Endometrial microvascular endothelial cells (primary cell): ENCODE measurements around the gene MEFV. TPM values are rescaled to one million over a fixed set of nuclear protein-coding genes. Genes with fewer than 3 reads are reported as not detected.
"Not testable (repeated sequence)": the region's sequence is repeated elsewhere in the genome, so short reads cannot be mapped to it uniquely, and the experiment has no call there.

Experiments
- in situ Hi-C: cut with HindIII; loops from 2 replicates; pipeline ENCODE4 v1.10.0; 2017; ENCODE audit warnings: low sequenced_read_pairs, low pct_unique_long_range_greater_than_20kb; ENCODE audit errors: inconsistent ontology term
- total RNA-seq: library from RNA; depleted of rRNA; stranded (reverse); fragments of >200 nt; gene quantifications from one replicate; pipeline ENCODE4 v1.2.3, GENCODE V29; 2015; ENCODE audit errors: inconsistent ontology term

The MEFV gene
- total RNA-seq, 1 donor from 2014 or later, result not detected

DNA sequence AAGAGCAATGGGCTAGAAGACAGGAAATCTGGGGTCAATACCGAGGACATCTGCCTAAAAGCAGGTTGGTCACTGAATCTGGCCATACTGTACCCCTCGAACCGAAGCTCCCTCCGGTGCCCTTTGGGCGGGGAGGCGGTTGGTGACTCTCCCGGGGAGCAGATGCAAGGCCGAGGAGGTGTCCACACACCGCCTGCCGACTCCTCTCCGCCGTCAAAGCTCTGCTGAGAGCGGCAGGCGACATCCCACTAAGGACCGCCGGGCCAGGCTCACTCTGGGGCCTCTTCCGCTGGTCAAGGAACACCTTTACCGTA, 21.9 kb downstream of the MEFV start:
- in situ Hi-C loops, result no loop called here

DNA sequence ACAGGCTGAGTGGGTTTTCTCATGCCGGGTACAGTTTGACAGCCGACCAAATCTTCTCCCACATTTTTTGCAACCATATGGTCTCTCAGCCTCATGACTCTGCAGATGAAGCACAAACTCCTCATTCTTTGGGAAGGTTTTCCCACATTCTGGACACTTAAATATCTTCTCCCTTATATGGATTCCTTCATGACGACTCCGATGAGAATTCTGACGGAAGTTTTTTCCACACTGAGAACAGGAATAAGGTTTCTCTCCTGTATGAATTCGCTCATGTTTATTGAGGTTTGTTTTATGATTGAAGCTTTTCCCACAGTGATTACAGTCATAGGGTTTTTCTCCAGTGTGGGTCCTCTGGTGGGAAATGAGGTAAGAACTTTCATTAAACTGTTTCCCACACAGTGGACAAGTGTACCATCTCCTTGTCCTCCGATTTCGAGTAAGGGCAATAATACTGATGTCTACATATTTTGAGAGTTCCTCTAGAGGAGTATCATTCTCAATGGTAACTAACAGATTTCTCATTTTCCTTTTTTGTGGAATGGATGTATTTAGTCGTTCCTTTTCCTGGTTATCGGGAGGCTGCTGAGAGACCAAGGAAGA, 32.4 kb downstream of the MEFV start:
- in situ Hi-C loops, result no loop called here

DNA sequence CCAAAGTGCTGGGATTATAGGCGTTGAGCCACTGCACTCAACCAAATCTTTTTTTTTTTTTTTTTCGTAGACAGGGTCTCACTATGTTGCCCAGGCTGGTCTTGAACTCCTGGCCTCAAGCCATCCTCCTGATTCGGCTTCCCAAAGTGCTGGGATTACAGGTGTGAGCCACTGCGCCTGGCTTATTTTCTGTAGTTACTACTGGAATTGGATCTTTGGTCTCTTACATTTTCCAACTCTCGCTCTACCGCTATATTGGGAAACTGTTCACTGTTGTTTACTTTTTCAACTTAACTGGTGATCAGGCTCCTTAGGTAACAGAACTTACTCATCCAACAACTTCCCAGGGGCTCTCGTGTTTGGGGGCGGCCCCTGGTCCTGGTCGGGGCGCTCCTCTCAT, 35.6 kb downstream of the MEFV start:
- in situ Hi-C loops, result no loop called here

DNA sequence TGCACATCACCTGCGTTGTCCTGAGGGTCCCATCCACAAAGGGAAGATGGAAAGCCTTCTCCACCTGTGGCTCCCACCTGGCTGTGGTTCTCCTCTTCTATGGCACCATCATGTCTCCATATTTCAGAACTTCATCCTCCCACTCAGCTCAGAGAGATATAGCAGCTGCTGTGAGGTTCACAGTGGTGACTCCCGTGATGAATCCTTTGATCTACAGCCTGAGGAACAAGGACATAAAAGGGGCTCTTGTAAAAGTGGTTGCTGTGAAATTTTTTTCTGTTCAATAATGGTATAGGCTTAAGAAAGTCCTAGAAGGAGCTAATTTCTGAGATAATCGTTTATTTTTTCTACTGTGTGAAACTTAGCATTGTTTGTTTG, 40.2 kb downstream of the MEFV start:
- in situ Hi-C loops, result no loop called here

DNA sequence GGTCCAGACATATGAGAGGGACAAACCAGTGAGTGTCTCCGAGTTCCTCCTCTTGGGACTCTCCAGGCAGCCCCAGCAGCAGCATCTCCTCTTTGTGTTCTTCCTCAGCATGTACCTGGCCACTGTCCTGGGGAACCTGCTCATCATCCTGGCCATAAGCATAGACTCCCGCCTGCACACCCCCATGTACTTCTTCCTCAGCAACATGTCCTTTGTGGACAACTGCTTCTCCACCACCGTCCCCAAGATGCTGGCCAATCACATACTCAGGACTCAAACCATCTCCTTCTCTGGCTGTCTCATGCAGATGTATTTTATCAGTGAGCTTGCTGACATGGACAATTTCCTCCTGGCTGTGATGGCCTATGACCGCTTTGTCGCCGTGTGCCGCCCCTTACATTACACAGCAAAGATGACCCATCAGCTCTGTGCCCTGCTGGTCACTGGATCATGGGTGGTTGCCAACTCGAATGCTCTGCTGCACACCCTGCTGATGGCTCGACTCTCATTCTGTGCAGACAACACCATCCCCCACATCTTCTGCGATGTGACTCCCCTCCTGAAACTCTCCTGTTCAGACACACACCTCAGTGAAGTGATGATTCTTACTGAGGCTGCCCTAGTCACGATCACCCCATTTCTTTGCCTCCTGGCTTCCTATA, 40.7 kb downstream of the MEFV start:
- in situ Hi-C loops, result no loop called here

DNA sequence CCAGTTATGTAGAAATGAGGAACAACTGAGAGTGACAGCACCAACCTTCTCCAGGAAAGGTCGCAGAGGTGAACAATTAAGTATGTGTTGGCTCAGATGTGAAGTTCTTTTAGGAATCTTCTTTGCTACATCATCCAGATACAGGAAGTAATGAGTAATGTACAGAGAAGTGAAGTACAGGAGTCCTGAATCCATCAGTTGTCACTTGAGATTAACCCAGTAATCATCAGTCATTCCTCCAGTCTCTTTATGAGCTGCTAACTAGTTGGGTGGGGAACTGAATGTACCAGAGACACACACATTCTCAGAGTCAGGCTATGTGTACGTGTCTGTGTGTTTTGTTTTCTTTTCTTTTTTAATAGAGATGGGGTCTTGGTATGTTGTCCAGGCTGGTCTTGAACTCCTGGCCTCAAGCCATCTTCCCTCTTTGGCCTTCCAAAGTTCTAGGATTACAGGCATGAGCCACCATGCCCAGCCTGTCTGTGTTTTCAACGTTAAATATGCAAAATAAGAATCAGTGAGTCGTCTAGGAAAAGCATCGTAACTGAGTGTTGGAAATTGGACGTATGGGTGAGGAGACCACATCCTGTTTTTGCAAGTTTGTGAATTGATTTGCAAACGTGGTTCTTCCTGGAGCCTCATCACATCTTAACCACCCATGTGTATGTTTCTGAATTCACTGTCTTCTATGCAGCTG, 41.4 kb downstream of the MEFV start:
- in situ Hi-C loops, result no loop called here

DNA sequence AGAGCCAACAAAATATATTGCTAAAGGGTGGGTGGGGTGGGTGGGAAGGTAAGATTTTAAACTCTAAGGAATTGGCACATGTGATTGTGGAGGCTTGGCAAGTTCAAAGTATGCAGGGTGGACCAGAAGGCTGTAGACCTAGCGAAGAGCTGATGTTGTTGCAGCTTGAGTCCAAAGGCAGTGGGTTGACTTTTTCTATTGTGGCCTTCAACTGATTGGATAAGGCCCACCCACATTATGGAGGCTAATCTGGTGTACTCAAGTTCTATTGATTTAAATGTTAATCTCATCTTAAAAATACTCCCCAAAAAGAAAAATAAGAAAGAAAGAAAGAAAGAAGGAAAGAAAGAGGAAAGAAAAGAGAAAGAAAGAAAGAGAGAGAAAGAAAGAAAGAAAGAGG, 43.9 kb downstream of the MEFV start:
- in situ Hi-C loops, result no loop called here

DNA sequence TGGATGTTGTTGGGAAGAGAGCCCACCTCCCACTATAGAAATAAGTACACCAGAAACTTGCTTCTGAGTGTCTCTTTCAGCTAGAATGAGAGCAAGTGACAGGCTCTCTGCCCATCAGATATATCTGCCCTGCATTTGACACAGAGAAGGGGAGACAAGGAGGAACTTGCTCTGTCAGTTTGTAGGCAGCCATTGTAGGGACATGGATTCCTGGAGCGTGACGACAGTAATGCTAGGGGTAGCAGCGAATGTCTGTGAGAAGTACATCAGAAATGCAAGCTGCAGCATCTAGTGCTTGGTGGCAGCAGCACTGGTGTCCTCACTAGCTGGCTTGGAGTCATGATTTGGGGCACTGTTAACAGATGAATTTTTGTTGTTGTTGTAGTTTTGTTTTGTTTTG, 44.4 kb downstream of the MEFV start:
- in situ Hi-C loops, result no loop called here

DNA sequence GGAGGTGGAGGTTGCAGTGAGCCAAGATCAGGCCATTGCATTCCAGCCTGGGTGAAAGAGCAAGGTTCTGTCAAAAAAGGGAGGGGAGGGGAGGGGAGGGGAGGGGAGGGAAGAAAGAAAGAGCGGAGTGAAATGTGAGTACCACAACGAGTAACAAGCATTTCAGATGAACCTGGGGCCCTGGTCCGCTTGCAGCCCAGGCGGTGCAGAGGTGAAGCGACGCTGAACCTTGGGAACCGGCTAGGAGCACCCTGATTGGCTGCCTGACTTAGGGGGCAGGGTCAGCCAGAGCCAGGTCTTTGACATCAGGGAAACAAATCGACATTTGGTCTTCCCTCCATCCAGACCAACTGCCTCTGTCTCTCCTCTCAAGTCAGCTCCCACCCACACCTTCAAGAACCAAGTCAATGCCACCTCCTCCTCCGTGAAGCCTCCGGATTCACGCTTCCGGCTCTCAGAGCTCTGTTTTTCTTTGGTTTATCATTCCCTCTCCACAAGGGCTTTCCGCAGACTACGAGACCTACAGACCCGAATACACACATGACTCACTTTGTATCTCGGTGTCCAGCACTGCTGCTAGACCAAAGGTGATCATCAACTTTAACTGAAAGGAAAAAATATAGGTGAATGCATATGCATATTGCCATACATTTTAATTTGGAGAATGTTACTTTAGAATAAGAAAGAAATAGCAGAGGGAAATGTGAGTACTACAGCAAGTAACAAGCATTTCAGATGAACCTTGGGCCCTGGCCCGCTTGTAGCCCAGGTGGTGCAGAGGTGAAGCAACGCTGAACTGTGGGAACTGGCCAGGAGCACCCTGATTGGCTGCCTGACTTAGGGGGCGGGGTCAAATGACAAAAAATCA, 49.1 kb downstream of the MEFV start:
- in situ Hi-C loops, result no loop called here

DNA sequence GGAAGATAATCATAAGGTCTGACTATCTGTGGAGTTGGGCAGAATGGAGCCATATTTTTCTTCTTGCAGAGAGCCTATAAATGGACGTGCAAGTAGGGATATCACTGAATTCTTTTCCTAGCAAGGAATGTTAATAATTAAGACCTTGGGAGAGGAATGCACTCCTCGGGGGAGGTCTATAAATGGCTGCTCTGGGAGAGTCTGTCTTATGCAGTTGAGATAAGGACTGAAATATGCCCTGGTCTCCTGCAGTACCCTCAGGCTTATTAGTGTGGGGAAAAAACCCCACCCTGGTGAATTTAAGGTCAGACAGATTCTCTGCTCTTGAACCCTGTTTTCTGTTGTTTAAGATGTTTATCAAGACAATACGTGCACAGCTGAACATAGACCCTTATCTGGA, 50.5 kb downstream of the MEFV start:
- in situ Hi-C loops, result not testable (repeated sequence)

DNA sequence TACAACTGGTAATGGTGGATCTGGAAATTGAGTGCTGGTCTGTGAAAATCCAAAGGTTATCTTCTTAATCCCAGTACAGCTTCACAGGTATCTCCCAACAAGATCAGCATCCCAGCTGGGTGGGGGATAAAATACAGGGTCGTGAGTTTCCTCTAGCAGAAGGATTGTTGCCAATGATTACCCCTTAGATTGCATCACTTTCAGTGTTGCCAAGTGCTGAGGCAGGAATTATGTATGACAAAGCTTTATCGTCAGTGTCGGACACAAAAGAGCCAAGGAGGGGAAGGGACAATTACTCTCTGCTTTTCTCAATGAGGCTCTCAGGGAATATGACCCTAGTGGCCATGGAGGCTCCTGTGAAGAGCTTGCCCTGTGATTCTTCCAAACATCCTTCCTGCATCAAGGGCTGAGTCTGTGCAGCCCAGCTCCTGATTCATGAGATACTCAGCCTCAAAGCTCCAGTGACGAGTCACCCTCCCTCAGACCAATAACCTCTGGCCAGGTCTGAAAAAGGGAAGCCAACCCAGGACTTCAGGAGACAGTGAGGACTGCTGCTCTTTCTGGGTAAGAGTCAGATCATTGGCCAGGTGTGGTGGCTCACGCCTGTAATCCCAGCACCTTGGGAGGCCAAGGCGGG, 53.4 kb downstream of the MEFV start:
- in situ Hi-C loops, result no loop called here

DNA sequence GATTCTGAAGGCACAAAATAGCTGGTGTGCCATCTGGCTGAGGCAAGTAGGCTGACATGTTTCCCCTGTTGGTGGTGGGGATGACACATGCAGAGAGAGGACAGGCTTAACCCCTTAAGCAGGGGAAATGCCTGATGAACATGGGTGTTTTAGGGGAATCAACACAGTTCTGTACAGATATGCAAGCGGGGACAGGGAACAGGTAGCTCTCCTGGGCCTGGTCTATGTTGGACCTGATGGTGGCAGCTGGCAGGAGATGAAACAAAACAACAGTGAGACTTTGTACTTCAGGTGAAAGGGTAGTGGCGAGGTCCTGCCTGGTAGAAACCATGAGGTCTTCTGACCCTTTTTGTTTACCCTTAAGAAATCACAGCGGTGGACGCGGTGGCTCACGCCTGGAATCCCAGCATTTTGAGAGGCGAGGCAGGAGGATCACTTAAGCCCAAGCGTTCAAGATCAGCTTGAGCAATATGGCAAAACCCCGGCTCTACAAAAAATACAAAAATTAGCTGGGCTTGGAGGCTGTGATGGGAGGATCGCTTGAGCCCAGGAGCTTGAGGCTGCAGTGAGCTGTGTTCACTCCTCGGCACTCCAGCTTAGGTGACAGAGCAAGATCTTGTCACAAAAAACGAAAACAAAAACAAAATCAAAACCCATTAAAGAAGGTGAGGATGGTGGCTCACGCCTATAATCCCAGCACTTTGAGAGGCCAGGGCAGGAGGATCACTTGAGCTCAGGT, 57.9 kb downstream of the MEFV start:
- in situ Hi-C loops, result no loop called here

DNA sequence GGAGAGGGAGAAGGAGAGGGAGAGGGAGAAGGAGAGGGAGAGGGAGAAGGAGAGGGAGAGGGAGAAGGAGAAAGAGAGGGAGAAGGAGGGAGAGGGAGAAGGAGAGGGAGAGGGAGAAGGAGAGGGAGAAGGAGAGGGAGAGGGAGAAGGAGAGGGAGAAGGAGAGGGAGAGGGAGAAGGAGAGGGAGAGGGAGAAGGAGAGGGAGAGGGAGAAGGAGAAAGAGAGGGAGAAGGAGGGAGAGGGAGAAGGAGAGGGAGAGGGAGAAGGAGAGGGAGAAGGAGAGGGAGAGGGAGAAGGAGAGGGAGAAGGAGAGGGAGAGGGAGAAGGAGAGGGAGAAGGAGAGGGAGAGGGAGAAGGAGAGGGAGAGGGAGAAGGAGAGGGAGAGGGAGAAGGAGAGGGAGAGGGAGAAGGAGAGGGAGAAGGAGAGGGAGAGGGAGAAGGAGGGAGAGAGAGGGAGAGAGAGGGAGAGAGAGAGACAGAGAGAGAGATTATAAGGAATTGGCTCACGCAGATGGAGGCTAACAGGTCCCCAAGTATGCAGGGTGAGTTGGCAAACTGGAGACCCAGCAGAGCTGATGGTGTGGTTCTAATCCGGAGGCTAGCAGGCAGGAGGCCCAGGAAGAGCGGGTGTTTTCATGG, 58.6 kb downstream of the MEFV start:
- in situ Hi-C loops, result not testable (repeated sequence)

DNA sequence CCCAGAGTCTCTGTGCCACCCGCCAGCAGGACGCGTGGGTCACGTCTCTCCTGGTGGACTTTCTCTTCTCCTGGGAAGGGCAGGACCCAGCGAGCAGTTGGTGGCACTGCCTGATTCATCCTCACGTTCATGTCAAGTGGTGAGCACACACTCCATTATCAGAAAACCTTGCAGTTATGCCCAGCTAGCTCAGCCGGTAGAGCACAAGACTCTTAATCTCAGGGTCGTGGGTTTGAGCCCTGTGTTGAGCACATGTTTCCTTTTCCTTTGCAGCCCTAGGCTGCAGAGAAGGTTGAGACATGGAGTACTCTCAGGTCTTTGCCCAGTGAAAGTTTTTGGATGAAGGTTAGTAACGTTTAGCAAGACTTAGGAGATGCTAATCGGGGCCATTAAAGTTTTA, 60.5 kb downstream of the MEFV start:
- in situ Hi-C loops, result no loop called here

DNA sequence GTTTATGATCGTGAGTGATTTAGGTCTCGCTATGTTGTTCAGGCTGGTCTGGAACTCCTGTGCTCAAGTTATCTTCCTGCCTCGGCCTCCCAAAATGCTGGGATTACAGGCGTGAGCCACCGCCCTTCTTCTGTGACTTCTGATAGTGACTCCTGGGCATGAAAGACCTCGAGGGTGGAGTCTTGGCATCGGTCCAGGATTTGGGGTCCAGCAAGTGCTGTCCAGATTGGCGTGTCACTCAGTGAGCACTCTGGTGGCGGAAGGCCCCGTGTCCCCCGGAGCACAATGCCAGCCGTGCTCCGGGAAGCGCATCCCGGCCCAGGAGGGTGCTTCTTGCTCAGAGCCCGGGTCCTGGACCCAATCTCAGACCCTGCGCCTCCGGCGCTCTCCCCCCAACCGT, 61.6 kb downstream of the MEFV start:
- in situ Hi-C loops, result no loop called here

DNA sequence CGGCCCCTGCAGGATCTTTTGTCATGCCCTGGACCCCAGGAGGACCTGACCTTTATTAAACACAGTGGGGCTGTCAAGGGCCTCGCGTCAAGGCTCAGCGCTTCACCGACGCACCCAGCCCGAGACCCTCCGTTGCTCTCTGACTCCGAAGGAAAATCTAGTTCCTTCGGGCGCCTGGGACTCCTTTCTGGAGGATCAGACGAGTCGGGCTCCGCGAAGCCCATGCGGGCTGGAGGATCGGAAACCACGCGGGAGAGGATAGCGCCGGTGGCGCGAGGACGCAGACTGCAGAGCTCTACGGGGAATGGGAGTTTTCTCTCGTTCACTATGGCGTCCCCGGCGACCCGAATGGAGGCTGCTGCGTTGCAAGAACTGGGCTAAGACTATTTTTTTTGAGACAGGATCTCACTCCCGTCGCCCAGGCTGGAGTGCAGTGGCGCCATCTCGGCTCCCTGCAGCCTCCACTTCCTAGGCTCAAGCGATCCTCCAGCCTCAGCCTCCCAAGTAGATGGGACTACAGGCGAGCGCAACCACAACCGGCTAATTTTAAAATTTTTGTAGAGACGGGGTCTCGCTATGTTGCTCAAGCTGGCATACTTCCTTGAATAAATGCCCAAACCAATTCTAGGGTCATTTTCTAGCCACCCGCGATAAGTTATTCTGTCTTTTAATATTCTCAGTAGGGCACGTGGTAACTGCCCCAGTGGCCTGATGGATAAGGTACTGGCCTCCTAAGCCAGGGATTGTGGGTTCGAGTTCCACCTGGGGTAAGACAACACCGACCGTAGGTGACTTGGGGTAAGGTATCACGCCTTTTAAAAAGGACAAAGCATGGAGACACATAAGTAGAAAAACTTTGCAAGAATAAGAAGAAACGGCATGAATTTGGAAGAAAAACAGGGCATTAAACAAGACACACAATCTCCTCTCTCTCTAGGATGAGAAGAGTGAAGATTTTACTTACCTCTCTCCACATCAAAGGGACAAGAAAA, 62.9 kb downstream of the MEFV start:
- in situ Hi-C loops, result no loop called here

DNA sequence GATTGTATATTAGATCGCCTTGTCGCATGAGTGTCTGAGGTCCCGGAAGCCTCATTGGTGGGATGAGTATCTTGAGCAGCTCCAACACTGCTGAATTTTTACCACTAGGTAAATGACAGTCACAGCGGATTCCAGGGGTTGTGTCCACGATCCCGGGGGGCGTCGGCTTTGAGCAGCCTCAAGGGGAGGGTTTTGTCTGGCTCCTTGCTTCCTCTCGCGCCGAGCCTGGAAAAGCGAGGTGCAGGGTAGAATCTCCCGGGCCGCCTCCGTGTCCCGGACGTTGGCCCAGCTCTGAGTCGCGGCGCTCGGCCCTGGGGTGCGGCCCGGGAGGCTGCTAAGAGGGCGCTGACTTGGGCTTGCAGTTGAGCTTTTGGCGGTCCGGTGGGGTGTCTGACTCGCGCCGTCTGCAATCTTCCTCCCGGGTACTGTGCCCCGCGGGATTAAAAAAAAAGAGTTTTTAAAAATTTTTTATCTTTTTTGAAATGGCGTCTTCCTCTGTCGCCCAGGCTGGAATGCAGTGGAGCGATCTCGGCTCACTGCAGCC, 63.9 kb downstream of the MEFV start:
- in situ Hi-C loops, result no loop called here
